HepG2 (cell line): ENCODE measurements around the gene VAC14. TPM values are rescaled to one million over a fixed set of nuclear protein-coding genes. Genes with fewer than 3 reads are reported as not detected.

Source experiments
- CBX5 ChIP-seq: sonication (generic); formaldehyde crosslinking; IDR thresholded peaks from 2 replicates; pipeline ENCODE4 v1.4.0; 2020; ENCODE audit warnings: missing genetic modification reagents, borderline replicate concordance
- FOSL2 ChIP-seq: sonication (generic); formaldehyde crosslinking; IDR thresholded peaks from 2 replicates; pipeline ENCODE4 v1.4.0; 2020; ENCODE audit warnings: missing genetic modification reagents
- FOXM1 ChIP-seq: sonication (generic); formaldehyde crosslinking; IDR thresholded peaks from 2 replicates; pipeline ENCODE4 v1.5.0; 2020; ENCODE audit warnings: missing genetic modification reagents
- HMGXB3 ChIP-seq: sonication (generic); formaldehyde crosslinking; IDR thresholded peaks from 2 replicates; pipeline ENCODE4 v1.4.0; 2020; ENCODE audit warnings: missing genetic modification reagents, borderline replicate concordance
- MYC ChIP-seq: sonication (generic); formaldehyde crosslinking; IDR thresholded peaks from 2 replicates; pipeline ENCODE4 v1.9.0; 2021; ENCODE audit warnings: missing genetic modification reagents, borderline replicate concordance
- POLR2AphosphoS2 ChIP-seq: IDR thresholded peaks from 2 replicates; pipeline ENCODE4 v1.6.1; 2011; ENCODE audit warnings: low read depth, low read length, improper control_type of control experiment
- RBFOX2 ChIP-seq: fragments of 200-400 bp; formaldehyde crosslinking; IDR thresholded peaks from 2 replicates; pipeline ENCODE4 v1.6.1; 2017; ENCODE audit warnings: low read depth, mild to moderate bottlenecking, low read length
- SRSF4 ChIP-seq: fragments of 200-400 bp; formaldehyde crosslinking; IDR thresholded peaks from one replicate; pipeline ENCODE4 v1.6.1; 2018; ENCODE audit warnings: mild to moderate bottlenecking, low read depth, low read length, moderate library complexity; ENCODE audit not compliant: poor library complexity, severe bottlenecking
- ZBTB14 ChIP-seq: sonication (generic); formaldehyde crosslinking; IDR thresholded peaks from 2 replicates; pipeline ENCODE4 v1.4.0; 2020; ENCODE audit warnings: missing genetic modification reagents
- ZBTB37 ChIP-seq: sonication (generic); formaldehyde crosslinking; IDR thresholded peaks from 2 replicates; pipeline ENCODE4 v1.4.0; 2020; ENCODE audit warnings: mild to moderate bottlenecking, missing genetic modification reagents
- ZFP62 ChIP-seq: sonication (generic); formaldehyde crosslinking; IDR thresholded peaks from 2 replicates; pipeline ENCODE4 v1.4.0; 2020; ENCODE audit warnings: missing genetic modification reagents
- ZGPAT ChIP-seq: IDR thresholded peaks from 2 replicates; pipeline ENCODE4 v1.6.1; 2016; ENCODE audit warnings: mild to moderate bottlenecking
- ZIK1 ChIP-seq: sonication (generic); formaldehyde crosslinking; IDR thresholded peaks from 2 replicates; pipeline ENCODE4 v1.5.0; 2020; ENCODE audit warnings: mild to moderate bottlenecking, low read depth, missing genetic modification reagents, borderline replicate concordance
- ZNF616 ChIP-seq: sonication (generic); formaldehyde crosslinking; IDR thresholded peaks from 2 replicates; pipeline ENCODE4 v1.5.0; 2020; ENCODE audit warnings: low read depth, mild to moderate bottlenecking, missing genetic modification reagents
- polyA plus RNA-seq, 8 experiments: library from polyadenylated mRNA; depleted of rRNA in 3 of 8; stranded (reverse) in 7 of 8; unstranded in 1 of 8; fragments of >200 nt; fragmentation: Illumina TruSeq in 4 of 8; extraction: Trizol in 4 of 8; gene quantifications; 2 replicates each; pipeline versions ENCODE4 v1.2.1 to v1.2.3, GENCODE V29; 2011 to 2016; ENCODE audit warnings: low read depth in 4 of 8, missing spikeins in 1 of 8, mixed read lengths in 1 of 8; ENCODE audit not compliant: insufficient read depth in 1 of 8
- total RNA-seq, 5 experiments: library from RNA; depleted of rRNA; stranded (reverse); fragments of >200 nt; fragmentation: Illumina TruSeq; extraction: Trizol; gene quantifications; 2 replicates each; pipeline ENCODE4 v1.2.3, GENCODE V29; 2016; ENCODE audit warnings: low read depth in 1 of 5

Gene VAC14
- total and polyA plus RNA-seq, 2 of the 13 experiments (the other 11 are each of a cell fraction or from before 2014, with no cell fraction given), result 23.5 to 24.6 TPM

GRCh38 chr16:70662991-70663523 lies 137.9 kb downstream of the VAC14 start (continued):
- TF ChIP-seq ZNF616 (CRISPR knock-in tag) (no peak), FOSL2 (CRISPR knock-in tag) (no peak), ZBTB37 (CRISPR knock-in tag) (no peak), MYC (CRISPR knock-in tag) (no peak), FOXM1 (CRISPR knock-in tag) (no peak), ZFP62 (no peak), ZBTB14 (CRISPR knock-in tag) (no peak), ZIK1 (no peak), RBFOX2 (0 out of 2 replicates have a peak, but pooled peaks have one; percentile 14), ZGPAT (CRISPR knock-in tag) (no peak), CBX5 (CRISPR knock-in tag) (no peak), HMGXB3 (CRISPR knock-in tag) (no peak), SRSF4 (no peak), POLR2AphosphoS2 (0 out of 2 replicates have a peak, but pooled peaks have one; percentile 19)
- TF ChIP-seq, all 625 proteins: peak for 5
